Measurements from ENCODE around the gene MMP25. TPM values are rescaled to one million over a fixed set of nuclear protein-coding genes. Genes with fewer than 3 reads are reported as not detected.

Gene MMP25
- total and polyA plus RNA-seq, 10 of the 15 experiments (the other 5 are each of a cell fraction or from before 2014, with no cell fraction given) = 0.03 to 0.36 (median 0.13) TPM; not detected in 1

DNA sequence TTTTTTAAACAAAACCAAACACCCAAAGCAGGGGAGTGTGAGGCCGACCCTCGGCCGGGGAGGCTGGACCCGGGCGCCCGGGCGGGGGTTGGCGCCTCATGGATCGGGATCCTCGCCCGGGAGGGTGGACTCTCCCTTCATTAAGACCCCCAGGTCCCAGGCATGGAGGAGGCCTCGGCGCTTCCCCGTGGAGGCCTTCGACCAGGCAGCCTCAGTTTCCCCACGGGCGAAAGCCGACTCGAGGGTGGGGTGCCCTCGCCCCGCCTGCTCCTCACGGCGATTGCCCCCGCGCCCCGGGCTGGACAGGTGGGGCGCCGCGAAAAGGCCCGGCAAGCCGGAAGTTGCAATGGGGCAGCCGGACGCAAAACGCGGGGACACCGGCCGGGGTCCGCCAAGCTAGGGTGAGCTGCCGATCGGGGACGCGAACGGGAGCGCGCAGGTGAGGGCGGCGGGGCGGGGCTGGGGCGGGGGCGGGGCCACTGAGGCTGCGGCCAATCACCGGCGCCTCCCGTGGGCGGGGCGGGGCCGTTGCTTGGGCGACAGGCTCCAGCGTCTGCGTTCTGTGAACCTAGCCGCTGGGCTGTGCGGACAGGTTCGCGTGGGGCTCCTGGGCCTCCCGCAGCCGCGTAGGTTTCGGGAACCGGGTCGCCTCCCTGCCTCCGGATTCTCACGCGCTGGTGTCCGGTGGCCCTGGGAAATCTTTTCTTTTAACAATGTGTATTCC is 60.0 kb downstream of the MMP25 start (continued):
- 0 out of 2 replicates have a peak, but pooled peaks have one; percentile 51 for TF ChIP-seq WRNIP1 (IDR thresholded peaks at IDR 0.05; ENCODE audit: borderline replicate concordance, low read depth, low read length)
- TF ChIP-seq EED (IDR thresholded peaks at IDR 0.05; ENCODE audit: low read depth) = no peak
- TF ChIP-seq ZNF384 (IDR thresholded peaks at IDR 0.05; ENCODE audit: borderline replicate concordance, low read depth, low read length) = no peak
- TF ChIP-seq, protein P1, sequence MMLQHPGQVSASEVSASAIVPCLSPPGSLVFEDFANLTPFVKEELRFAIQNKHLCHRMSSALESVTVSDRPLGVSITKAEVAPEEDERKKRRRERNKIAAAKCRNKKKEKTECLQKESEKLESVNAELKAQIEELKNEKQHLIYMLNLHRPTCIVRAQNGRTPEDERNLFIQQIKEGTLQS (IDR thresholded peaks at IDR 0.05; ENCODE audit: borderline replicate concordance, extremely low read depth, low read depth, low read length) = no peak
- TF ChIP-seq SREBF1 (IDR thresholded peaks at IDR 0.05; ENCODE audit: low read length) = no peak
- no peak for TF ChIP-seq FOXM1 (IDR thresholded peaks at IDR 0.05; ENCODE audit: low read depth, low read length)
- TF ChIP-seq ZNF274 (IDR thresholded peaks at IDR 0.05; ENCODE audit: insufficient read depth, insufficient read length) = no peak
- TF ChIP-seq, protein P2, sequence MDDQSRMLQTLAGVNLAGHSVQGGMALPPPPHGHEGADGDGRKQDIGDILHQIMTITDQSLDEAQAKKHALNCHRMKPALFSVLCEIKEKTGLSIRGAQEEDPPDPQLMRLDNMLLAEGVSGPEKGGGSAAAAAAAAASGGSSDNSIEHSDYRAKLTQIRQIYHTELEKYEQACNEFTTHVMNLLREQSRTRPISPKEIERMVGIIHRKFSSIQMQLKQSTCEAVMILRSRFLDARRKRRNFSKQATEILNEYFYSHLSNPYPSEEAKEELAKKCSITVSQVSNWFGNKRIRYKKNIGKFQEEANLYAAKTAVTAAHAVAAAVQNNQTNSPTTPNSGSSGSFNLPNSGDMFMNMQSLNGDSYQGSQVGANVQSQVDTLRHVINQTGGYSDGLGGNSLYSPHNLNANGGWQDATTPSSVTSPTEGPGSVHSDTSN (IDR thresholded peaks at IDR 0.05; ENCODE audit: insufficient replicate concordance, low read depth, low read length) = no peak
- peak; percentile 92; the same call in 1 of the 2 replicates for TF ChIP-seq RB1 (IDR thresholded peaks at IDR 0.05; ENCODE audit: borderline replicate concordance)
- no peak for TF ChIP-seq STAT1 (conservative IDR thresholded peaks at IDR 0.05)
- TF ChIP-seq ETV6 (conservative IDR thresholded peaks at IDR 0.05 in 1 of 2, IDR thresholded peaks at IDR 0.05 in 1 of 2; ENCODE audit: borderline replicate concordance in 1 of 2, low read depth in 1 of 2) = no peak
- TF ChIP-seq, protein P3, sequence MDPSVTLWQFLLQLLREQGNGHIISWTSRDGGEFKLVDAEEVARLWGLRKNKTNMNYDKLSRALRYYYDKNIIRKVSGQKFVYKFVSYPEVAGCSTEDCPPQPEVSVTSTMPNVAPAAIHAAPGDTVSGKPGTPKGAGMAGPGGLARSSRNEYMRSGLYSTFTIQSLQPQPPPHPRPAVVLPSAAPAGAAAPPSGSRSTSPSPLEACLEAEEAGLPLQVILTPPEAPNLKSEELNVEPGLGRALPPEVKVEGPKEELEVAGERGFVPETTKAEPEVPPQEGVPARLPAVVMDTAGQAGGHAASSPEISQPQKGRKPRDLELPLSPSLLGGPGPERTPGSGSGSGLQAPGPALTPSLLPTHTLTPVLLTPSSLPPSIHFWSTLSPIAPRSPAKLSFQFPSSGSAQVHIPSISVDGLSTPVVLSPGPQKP (IDR thresholded peaks at IDR 0.05; ENCODE audit: low read depth, low read length) = peak; percentile 51; the same call in 1 of the 2 replicates
- TF ChIP-seq NR2C2 (IDR thresholded peaks at IDR 0.05; ENCODE audit: borderline replicate concordance, control insufficient read depth, insufficient read length, low read depth) = no peak
- TF ChIP-seq RCOR1 (conservative IDR thresholded peaks at IDR 0.05; ENCODE audit: low read depth, low read length) = 0 out of 2 replicates have a peak, but pooled peaks have one; percentile 52
- TF ChIP-seq, protein P4, sequence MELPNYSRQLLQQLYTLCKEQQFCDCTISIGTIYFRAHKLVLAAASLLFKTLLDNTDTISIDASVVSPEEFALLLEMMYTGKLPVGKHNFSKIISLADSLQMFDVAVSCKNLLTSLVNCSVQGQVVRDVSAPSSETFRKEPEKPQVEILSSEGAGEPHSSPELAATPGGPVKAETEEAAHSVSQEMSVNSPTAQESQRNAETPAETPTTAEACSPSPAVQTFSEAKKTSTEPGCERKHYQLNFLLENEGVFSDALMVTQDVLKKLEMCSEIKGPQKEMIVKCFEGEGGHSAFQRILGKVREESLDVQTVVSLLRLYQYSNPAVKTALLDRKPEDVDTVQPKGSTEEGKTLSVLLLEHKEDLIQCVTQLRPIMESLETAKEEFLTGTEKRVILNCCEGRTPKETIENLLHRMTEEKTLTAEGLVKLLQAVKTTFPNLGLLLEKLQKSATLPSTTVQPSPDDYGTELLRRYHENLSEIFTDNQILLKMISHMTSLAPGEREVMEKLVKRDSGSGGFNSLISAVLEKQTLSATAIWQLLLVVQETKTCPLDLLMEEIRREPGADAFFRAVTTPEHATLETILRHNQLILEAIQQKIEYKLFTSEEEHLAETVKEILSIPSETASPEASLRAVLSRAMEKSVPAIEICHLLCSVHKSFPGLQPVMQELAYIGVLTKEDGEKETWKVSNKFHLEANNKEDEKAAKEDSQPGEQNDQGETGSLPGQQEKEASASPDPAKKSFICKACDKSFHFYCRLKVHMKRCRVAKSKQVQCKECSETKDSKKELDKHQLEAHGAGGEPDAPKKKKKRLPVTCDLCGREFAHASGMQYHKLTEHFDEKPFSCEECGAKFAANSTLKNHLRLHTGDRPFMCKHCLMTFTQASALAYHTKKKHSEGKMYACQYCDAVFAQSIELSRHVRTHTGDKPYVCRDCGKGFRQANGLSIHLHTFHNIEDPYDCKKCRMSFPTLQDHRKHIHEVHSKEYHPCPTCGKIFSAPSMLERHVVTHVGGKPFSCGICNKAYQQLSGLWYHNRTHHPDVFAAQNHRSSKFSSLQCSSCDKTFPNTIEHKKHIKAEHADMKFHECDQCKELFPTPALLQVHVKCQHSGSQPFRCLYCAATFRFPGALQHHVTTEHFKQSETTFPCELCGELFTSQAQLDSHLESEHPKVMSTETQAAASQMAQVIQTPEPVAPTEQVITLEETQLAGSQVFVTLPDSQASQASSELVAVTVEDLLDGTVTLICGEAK (IDR thresholded peaks at IDR 0.05; ENCODE audit: borderline replicate concordance) = peak; percentile 95
- TF ChIP-seq SMAD1 (IDR thresholded peaks at IDR 0.05; ENCODE audit: low read depth, partially characterized antibody) = no peak
